Measurements from ENCODE around the gene REPS2. TPM values are rescaled to one million over a fixed set of nuclear protein-coding genes. Genes with fewer than 3 reads are reported as not detected.

Gene REPS2
- total RNA-seq, 4 donors from 2014 or later: 18.2 to 68.4 (median 20.2) TPM

DNA sequence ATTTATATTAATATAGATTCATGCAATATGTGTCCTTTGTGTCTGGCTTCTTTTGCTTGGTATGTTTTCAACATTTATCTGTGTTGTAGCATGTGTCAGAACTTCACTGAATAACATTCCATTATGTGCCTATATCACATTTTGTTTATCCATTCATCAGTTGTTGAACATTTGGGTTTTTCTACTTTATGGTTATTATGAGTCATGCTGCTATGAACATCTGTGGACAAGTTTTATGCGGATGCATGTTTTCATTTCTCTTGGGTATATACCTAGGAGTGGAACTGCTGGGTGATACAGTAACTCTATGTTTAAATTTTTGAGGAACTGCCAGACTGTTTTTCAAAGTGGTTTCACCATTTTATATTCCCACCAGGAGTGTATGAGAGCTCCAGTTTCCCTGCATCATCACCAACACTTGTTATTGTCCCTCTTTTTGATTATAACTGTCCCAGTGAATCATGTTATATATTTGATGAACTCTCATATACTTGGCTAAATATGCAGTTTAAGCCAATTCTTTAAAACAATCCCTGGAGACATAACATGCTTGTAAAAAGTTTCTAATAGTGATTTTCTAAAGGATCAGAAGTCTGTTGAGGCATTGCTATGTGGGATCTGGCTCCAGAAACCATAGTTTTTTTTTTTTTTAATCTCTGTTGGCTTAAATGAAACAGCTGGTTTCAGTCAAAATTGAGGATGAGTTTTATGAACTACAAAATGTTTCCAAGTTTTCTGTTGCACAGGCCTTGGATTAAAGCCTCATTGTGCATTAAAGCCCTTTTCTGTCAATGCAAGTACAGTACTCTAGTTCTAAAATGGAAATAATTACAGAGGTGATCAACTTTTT lies 21.6 kb upstream of the REPS2 start:
- no peak overlapping the region for H3K27ac ChIP-seq

DNA sequence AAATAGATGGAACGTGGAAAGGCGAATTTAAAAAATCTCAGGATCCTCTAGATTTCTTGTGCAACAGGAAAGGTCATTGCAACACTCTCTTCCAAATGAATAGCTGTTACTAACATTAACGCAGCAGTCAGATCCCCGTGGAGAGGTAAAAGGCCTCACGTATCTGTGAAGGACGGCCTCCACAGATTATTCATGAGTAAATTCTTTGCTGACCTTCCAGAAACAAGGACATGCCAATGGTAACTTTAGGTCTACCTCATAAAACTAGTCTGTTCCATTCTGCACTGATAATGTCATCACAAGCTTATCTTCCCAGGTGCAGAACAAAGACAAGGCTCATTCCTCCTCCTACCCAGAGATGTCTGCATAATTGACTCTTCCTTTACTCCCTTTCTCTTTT lies 16.1 kb upstream of the REPS2 start:
- Histone ChIP-seq H3K9me3 (no peaks in the 10 kb centered on the region), H3K36me3 (no peaks in the 10 kb centered on the region), H3K27ac (no peak overlapping the region), H3K4me1 (no peaks in the 10 kb centered on the region), H3K27me3 (no peaks in the 10 kb centered on the region), H3K4me3 (no peak overlapping the region)
- no peak for DNase-seq
- TF ChIP-seq, protein P1, sequence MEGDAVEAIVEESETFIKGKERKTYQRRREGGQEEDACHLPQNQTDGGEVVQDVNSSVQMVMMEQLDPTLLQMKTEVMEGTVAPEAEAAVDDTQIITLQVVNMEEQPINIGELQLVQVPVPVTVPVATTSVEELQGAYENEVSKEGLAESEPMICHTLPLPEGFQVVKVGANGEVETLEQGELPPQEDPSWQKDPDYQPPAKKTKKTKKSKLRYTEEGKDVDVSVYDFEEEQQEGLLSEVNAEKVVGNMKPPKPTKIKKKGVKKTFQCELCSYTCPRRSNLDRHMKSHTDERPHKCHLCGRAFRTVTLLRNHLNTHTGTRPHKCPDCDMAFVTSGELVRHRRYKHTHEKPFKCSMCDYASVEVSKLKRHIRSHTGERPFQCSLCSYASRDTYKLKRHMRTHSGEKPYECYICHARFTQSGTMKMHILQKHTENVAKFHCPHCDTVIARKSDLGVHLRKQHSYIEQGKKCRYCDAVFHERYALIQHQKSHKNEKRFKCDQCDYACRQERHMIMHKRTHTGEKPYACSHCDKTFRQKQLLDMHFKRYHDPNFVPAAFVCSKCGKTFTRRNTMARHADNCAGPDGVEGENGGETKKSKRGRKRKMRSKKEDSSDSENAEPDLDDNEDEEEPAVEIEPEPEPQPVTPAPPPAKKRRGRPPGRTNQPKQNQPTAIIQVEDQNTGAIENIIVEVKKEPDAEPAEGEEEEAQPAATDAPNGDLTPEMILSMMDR (IDR thresholded peaks at IDR 0.05): no peak
- no peak for TF ChIP-seq POLR2A (IDR thresholded peaks at IDR 0.05)
- intact Hi-C loops (cut with DNase I; ENCODE audit: low total_unique reads): no loop called here

More for the DNA sequence above, 21.6 kb upstream of the REPS2 start:
- Histone ChIP-seq H3K4me3 (no peak overlapping the region), H3K27me3 (no peaks in the 10 kb centered on the region), H3K4me1 (no peaks in the 10 kb centered on the region), H3K36me3 (no peaks in the 10 kb centered on the region), H3K9me3 (no peaks in the 10 kb centered on the region)
- no peak for TF ChIP-seq POLR2A (IDR thresholded peaks at IDR 0.05)
- TF ChIP-seq, protein P1 (IDR thresholded peaks at IDR 0.05): no peak
- no peak for DNase-seq
- intact Hi-C loops (cut with DNase I; ENCODE audit: low total_unique reads): no loop called here

DNA sequence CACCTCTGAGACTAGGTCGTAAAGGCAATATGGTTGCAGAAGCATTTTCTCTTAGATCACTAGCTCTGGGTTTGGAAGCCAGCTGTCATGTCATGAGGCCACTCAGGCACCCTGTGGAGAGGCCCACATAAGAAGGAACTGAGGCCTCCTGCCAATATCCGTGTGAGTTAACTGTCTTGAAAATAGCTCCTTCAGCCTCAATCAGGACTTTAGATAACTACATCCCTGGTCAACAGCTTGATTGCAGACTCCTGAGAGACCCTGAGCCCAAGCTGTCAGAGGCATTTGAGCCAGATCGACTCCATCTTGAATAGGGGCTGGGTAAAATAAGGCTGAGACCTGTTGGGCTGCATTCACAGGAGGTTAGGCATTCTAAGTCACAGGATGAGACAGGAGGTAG lies 15.1 kb upstream of the REPS2 start:
- no peak for TF ChIP-seq POLR2A (IDR thresholded peaks at IDR 0.05)
- TF ChIP-seq, protein P1 (IDR thresholded peaks at IDR 0.05): no peak
- intact Hi-C loops (cut with DNase I; ENCODE audit: low total_unique reads): no loop called here
- Histone ChIP-seq H3K36me3 (no peaks in the 10 kb centered on the region), H3K27me3 (no peaks in the 10 kb centered on the region), H3K9me3 (no peaks in the 10 kb centered on the region), H3K4me1 (no peaks in the 10 kb centered on the region), H3K4me3 (no peak overlapping the region), H3K27ac (peak overlapping the region in 1 of 2 donors; percentile 18)
- DNase-seq: no peak

DNA sequence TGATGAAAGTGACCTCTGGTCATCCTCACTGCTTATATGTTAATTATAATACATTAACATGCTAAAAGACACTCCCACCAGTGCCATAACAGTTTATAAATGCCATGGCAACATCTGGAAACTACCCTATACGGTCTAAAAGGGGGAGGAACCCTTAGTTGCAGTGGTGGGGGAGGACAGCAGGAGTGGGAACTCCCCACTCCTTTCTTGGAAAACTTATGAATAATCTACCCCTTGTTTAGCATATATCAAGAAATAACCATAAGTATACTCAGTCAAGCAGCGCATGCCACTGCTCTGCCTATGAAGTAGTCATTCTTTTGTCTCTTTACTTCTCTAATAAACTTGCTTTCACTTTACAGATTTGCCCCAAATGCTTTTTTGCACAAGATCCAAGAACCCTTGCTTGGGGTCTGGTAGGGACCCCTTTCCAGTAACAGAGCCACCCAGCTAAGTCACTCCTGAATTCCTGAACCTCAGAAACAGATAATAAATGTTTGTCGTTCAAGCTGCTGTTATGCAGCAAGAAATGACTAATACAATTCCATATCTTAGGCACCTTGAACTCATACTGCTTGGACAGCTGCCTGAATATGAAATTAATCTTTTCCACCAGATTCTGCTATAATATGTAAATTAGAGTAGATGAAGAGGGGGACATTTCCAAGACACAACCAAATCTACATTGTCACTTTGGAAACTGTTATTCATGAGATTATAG lies 14.4 kb upstream of the REPS2 start:
- no peak for DNase-seq
- intact Hi-C loops (cut with DNase I; ENCODE audit: low total_unique reads): no loop called here
- H3K36me3 ChIP-seq: no peaks in the 10 kb centered on the region
- H3K4me1 ChIP-seq: no peaks in the 10 kb centered on the region
- no peak overlapping the region for H3K4me3 ChIP-seq
- TF ChIP-seq, protein P1 (IDR thresholded peaks at IDR 0.05): no peak
- TF ChIP-seq POLR2A (IDR thresholded peaks at IDR 0.05): no peak
- H3K27ac ChIP-seq: peak overlapping the region in 1 of 2 donors; percentile 18
- H3K27me3 ChIP-seq: no peaks in the 10 kb centered on the region
- no peaks in the 10 kb centered on the region for H3K9me3 ChIP-seq

DNA sequence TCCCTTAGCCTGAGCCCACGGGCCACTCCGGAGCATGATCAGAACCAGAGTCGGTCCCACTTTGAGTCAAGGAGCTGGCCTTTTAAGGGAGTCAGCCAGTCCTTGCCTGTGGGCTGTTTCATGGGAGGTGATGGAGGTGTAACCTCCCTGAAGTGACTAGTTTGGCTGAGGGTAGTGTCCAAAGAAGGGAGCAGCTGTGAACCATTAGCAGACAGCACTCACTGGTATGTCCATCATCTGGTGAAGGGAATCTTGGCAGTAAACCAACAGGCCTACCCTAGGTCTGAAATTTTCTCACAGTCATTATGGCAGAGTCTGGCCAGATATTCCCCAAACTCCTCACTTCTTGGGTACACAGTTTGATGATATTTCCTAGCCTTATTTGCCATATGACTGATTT lies 12.3 kb upstream of the REPS2 start:
- intact Hi-C loops (cut with DNase I; ENCODE audit: low total_unique reads): no loop called here
- H3K36me3 ChIP-seq: no peaks in the 10 kb centered on the region
- no peak overlapping the region for H3K4me3 ChIP-seq
- no peaks in the 10 kb centered on the region for H3K4me1 ChIP-seq
- TF ChIP-seq POLR2A (IDR thresholded peaks at IDR 0.05): no peak
- TF ChIP-seq, protein P1 (IDR thresholded peaks at IDR 0.05): no peak
- no peaks in the 10 kb centered on the region for H3K27me3 ChIP-seq
- DNase-seq: no peak
- H3K27ac ChIP-seq: no peak overlapping the region
- H3K9me3 ChIP-seq: peaks cover 0 to under 1% of the 10 kb centered on the region in 2 donors
